K562 (cell line): ENCODE results near the gene RNF11.
"Not testable (repeated sequence)": the region's sequence is repeated elsewhere in the genome, so short reads cannot be mapped to it uniquely, and the experiment has no call there.

Experiments used
- BHLHE40 ChIP-seq: IDR thresholded peaks from 2 replicates; pipeline ENCODE4 v1.6.1; 2011; ENCODE audit warnings: low read length, improper control_type of control experiment
- BMI1 ChIP-seq: fragments of 150-350 bp; IDR thresholded peaks from 2 replicates; pipeline ENCODE4 v1.6.1; 2014; ENCODE audit warnings: low read length
- CCAR2 ChIP-seq: fragments of 200-400 bp; formaldehyde crosslinking; IDR thresholded peaks from 2 replicates; pipeline ENCODE4 v1.6.1; 2017; ENCODE audit warnings: mild to moderate bottlenecking, low read depth, low read length
- EZH2 ChIP-seq: IDR thresholded peaks from 2 replicates; pipeline ENCODE4 v1.6.1; 2012; ENCODE audit warnings: low read depth, mild to moderate bottlenecking, inconsistent platforms, low read length, borderline replicate concordance
- KAT8 ChIP-seq: fragments of 450-650 bp; IDR thresholded peaks from 2 replicates; pipeline ENCODE4 v1.6.1; 2016; ENCODE audit warnings: low read depth, mild to moderate bottlenecking
- KDM2B ChIP-seq: fragments of 250-450 bp; sonication (Bioruptor Pico); IDR thresholded peaks from 2 replicates; pipeline ENCODE4 v1.8.0; 2021; ENCODE audit warnings: mild to moderate bottlenecking, moderate library complexity
- KLF10 ChIP-seq: fragments of 250-450 bp; sonication (Bioruptor Pico); IDR thresholded peaks from 2 replicates; pipeline ENCODE4 v1.6.1; 2021; ENCODE audit warnings: matching md5 sums
- KLF16 ChIP-seq: IDR thresholded peaks from 2 replicates; pipeline ENCODE4 v1.6.1; 2016; ENCODE audit warnings: antibody characterized with exemption
- POLR2A ChIP-seq: fragments of 450-650 bp; conservative IDR thresholded peaks from 2 replicates; pipeline ENCODE4 v1.6.1; 2016
- RERE ChIP-seq: sonication (generic); formaldehyde crosslinking; IDR thresholded peaks from 2 replicates; pipeline ENCODE4 v1.8.0; 2023; ENCODE audit warnings: missing genetic modification reagents, mild to moderate bottlenecking, borderline replicate concordance
- RNF2 ChIP-seq: sonication (generic); IDR thresholded peaks from 2 replicates; pipeline ENCODE4 v1.6.1; 2016
- SAP30 ChIP-seq: fragments of 200-600 bp; sonication (generic); IDR thresholded peaks from 2 replicates; pipeline ENCODE4 v1.6.1; 2012; ENCODE audit warnings: borderline replicate concordance, low read depth, mild to moderate bottlenecking, moderate library complexity, low read length, control low read depth, inconsistent platforms; ENCODE audit not compliant: insufficient read depth, poor library complexity, severe bottlenecking
- SUPT5H ChIP-seq: fragments of 450-650 bp; IDR thresholded peaks from 2 replicates; pipeline ENCODE4 v1.6.1; 2016
- TF ChIP-seq, protein P1 (sequence below), 3 experiments: IDR thresholded peaks in 2 of 3; conservative IDR thresholded peaks in 1 of 3; 2 replicates each; pipeline ENCODE4 v1.5.1; 2011 to 2012; ENCODE audit warnings: low read length in 3 of 3, mild to moderate bottlenecking in 3 of 3, control low read depth in 2 of 3, improper control_type of control experiment in 1 of 3, inconsistent platforms in 1 of 3, low read depth in 1 of 3, mixed read lengths in 1 of 3, moderate library complexity in 1 of 3; ENCODE audit not compliant: insufficient read depth in 2 of 3

- not testable (repeated sequence) for TF ChIP-seq SAP30; KLF16; CCAR2; KLF10; BHLHE40; POLR2A; RERE (CRISPR knock-in tag); RNF2; KDM2B (CRISPR knock-in tag); BMI1; SUPT5H; KAT8; EZH2
- TF ChIP-seq, protein P1, sequence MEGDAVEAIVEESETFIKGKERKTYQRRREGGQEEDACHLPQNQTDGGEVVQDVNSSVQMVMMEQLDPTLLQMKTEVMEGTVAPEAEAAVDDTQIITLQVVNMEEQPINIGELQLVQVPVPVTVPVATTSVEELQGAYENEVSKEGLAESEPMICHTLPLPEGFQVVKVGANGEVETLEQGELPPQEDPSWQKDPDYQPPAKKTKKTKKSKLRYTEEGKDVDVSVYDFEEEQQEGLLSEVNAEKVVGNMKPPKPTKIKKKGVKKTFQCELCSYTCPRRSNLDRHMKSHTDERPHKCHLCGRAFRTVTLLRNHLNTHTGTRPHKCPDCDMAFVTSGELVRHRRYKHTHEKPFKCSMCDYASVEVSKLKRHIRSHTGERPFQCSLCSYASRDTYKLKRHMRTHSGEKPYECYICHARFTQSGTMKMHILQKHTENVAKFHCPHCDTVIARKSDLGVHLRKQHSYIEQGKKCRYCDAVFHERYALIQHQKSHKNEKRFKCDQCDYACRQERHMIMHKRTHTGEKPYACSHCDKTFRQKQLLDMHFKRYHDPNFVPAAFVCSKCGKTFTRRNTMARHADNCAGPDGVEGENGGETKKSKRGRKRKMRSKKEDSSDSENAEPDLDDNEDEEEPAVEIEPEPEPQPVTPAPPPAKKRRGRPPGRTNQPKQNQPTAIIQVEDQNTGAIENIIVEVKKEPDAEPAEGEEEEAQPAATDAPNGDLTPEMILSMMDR (IDR thresholded peaks at IDR 0.05 in 2 of 3, conservative IDR thresholded peaks at IDR 0.05 in 1 of 3; ENCODE audit: insufficient read depth in 2 of 3, low read depth in 1 of 3, low read length in 3 of 3) = not testable (repeated sequence)
Observed at GRCh38 chr1:51250729-51251128, 14.7 kb downstream of the RNF11 start.
